ENCODE data around the gene CFAP210. TPM values are rescaled to one million over a fixed set of nuclear protein-coding genes. Genes with fewer than 3 reads are reported as not detected.

The CFAP210 gene
- total and polyA plus RNA-seq, 2 donors (not counting 1 experiment from before 2014, with no cell fraction given), result not detected

DNA sequence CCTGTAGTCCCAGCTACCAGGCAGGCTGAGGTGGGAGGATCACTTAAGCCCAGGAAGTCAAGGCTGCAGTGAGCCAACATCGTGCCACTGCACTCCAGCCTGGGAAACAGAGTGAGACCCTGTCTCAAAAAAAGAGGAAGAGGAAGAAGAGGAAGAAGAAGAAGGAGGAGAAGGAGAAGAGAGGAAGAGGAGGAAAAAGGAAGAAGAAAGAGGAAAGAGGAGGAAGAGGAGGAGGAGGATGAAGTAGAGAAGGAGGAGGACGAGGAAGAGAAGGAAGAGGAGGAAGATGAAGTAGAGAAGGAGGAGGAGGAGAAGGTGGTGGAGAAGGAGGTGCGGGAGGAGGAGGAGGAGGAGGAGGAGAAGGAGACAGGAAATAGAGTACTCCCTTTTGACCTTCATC, 38.0 kb downstream of the CFAP210 start:
- TF ChIP-seq EZH2 (IDR thresholded peaks at IDR 0.05; ENCODE audit: low read length, missing control alignments) (no peak), CTCF (conservative IDR thresholded peaks at IDR 0.05 in 1 of 2, IDR thresholded peaks at IDR 0.05 in 1 of 2; ENCODE audit: low read depth in 1 of 2, low read length in 2 of 2) (no peak)
- Histone ChIP-seq H3K9me3 (ENCODE audit: control insufficient read depth, insufficient read depth, low read depth, low read length) (no peaks in the 10 kb centered on the region), H3K4me2 (ENCODE audit: extremely low read depth, insufficient read depth, low read length) (no peak overlapping the region), H3K79me2 (ENCODE audit: control insufficient read depth, insufficient read depth, low read length) (no peaks in the 10 kb centered on the region), H3K9ac (ENCODE audit: insufficient read depth, low read length) (no peak overlapping the region), H4K20me1 (ENCODE audit: control insufficient read depth, extremely low read depth, insufficient read depth, low read length) (no peaks in the 10 kb centered on the region), H3K27ac (ENCODE audit: insufficient read depth, low read length) (no peak overlapping the region), H3K4me1 (ENCODE audit: control insufficient read depth, extremely low read depth, insufficient read depth, low read length) (no peaks in the 10 kb centered on the region), H3K27me3 (ENCODE audit: control insufficient read depth, insufficient read depth, low read length) (peaks cover under 1% of the 10 kb centered on the region), H3K36me3 (ENCODE audit: control insufficient read depth, insufficient read depth, low read length) (no peaks in the 10 kb centered on the region), H2AFZ (ENCODE audit: low read length) (no peak overlapping the region), H3K4me3 (replicated peaks in 1 of 4; ENCODE audit: control extremely low read depth in 1 of 4, insufficient read depth in 1 of 4, low read depth in 3 of 4, low read length in 4 of 4) (no peak overlapping the region)
- DNase-seq (ENCODE audit: low read depth in 2 of 2), result no peak

DNA sequence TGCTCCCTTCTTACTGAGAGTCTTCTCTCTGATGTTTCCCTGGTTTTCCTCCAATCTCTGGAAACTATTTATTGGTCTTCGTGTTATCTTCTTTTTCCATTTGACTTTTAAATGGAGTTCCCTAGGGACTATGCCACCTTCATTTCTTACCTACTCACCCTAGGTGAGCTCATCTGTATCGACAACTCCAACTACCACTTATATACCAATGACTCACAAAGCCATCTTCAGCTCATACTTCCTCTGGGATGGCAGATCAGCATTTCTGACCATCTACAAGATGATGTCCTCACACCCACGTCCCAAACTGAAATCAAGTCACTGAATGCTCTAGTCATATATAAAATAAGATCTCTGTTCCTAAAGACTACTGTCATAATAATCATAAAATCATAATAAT, 40.6 kb downstream of the CFAP210 start:
- Histone ChIP-seq H3K4me3 (replicated peaks in 1 of 4; ENCODE audit: control extremely low read depth in 1 of 4, insufficient read depth in 1 of 4, low read depth in 3 of 4, low read length in 4 of 4) (no peak overlapping the region), H3K4me2 (ENCODE audit: extremely low read depth, insufficient read depth, low read length) (no peak overlapping the region), H3K4me1 (ENCODE audit: control insufficient read depth, extremely low read depth, insufficient read depth, low read length) (no peaks in the 10 kb centered on the region), H3K9me3 (ENCODE audit: control insufficient read depth, insufficient read depth, low read depth, low read length) (no peaks in the 10 kb centered on the region), H4K20me1 (ENCODE audit: control insufficient read depth, extremely low read depth, insufficient read depth, low read length) (no peaks in the 10 kb centered on the region), H3K9ac (ENCODE audit: insufficient read depth, low read length) (no peak overlapping the region), H2AFZ (ENCODE audit: low read length) (no peak overlapping the region), H3K36me3 (ENCODE audit: control insufficient read depth, insufficient read depth, low read length) (no peaks in the 10 kb centered on the region), H3K27me3 (ENCODE audit: control insufficient read depth, insufficient read depth, low read length) (no peaks in the 10 kb centered on the region), H3K27ac (ENCODE audit: insufficient read depth, low read length) (no peak overlapping the region), H3K79me2 (ENCODE audit: control insufficient read depth, insufficient read depth, low read length) (no peaks in the 10 kb centered on the region)
- DNase-seq (ENCODE audit: low read depth in 2 of 2), result no peak
- TF ChIP-seq CTCF (conservative IDR thresholded peaks at IDR 0.05 in 1 of 2, IDR thresholded peaks at IDR 0.05 in 1 of 2; ENCODE audit: low read depth in 1 of 2, low read length in 2 of 2) (no peak), EZH2 (IDR thresholded peaks at IDR 0.05; ENCODE audit: low read length, missing control alignments) (no peak)

GRCh38 chr2:169649278-169649677, 44.9 kb downstream of the CFAP210 start:
- no peak overlapping the region for H3K27ac ChIP-seq (ENCODE audit: insufficient read depth, low read length)
- no peaks in the 10 kb centered on the region for H3K9me3 ChIP-seq (ENCODE audit: control insufficient read depth, insufficient read depth, low read depth, low read length)
- DNase-seq (ENCODE audit: low read depth in 2 of 2), result no peak
- H3K4me2 ChIP-seq (ENCODE audit: extremely low read depth, insufficient read depth, low read length), result no peak overlapping the region
- H3K4me1 ChIP-seq (ENCODE audit: control insufficient read depth, extremely low read depth, insufficient read depth, low read length), result no peaks in the 10 kb centered on the region
- H3K9ac ChIP-seq (ENCODE audit: insufficient read depth, low read length), result no peak overlapping the region
- no peaks in the 10 kb centered on the region for H4K20me1 ChIP-seq (ENCODE audit: control insufficient read depth, extremely low read depth, insufficient read depth, low read length)
- no peaks in the 10 kb centered on the region for H3K27me3 ChIP-seq (ENCODE audit: control insufficient read depth, insufficient read depth, low read length)
- H3K4me3 ChIP-seq (replicated peaks in 1 of 4; ENCODE audit: control extremely low read depth in 1 of 4, insufficient read depth in 1 of 4, low read depth in 3 of 4, low read length in 4 of 4), result no peak overlapping the region
- H2AFZ ChIP-seq (ENCODE audit: low read length), result no peak overlapping the region
- TF ChIP-seq EZH2 (IDR thresholded peaks at IDR 0.05; ENCODE audit: low read length, missing control alignments) (no peak), CTCF (conservative IDR thresholded peaks at IDR 0.05 in 1 of 2, IDR thresholded peaks at IDR 0.05 in 1 of 2; ENCODE audit: low read depth in 1 of 2, low read length in 2 of 2) (no peak)
- no peaks in the 10 kb centered on the region for H3K79me2 ChIP-seq (ENCODE audit: control insufficient read depth, insufficient read depth, low read length)
- no peaks in the 10 kb centered on the region for H3K36me3 ChIP-seq (ENCODE audit: control insufficient read depth, insufficient read depth, low read length)

All from fibroblast of lung (primary cell).